Nephron progenitor cell (in vitro differentiated cells): ENCODE data around the gene MAU2.

Experiments
- DNase-seq: peaks from one replicate; pipeline ENCODE4 v3.0.0; 2021
- H3K27ac Mint-ChIP-seq: 2 replicates; pipeline ENCODE4 v1.8.0; 2021; ENCODE audit warnings: mild to moderate bottlenecking, moderate library complexity, mixed read lengths
- H3K27me3 Mint-ChIP-seq: 2 replicates; pipeline ENCODE4 v1.8.0; 2021; ENCODE audit warnings: mild to moderate bottlenecking, low read depth, mixed read lengths; ENCODE audit not compliant: poor library complexity
- H3K36me3 Mint-ChIP-seq: 2 replicates; pipeline ENCODE4 v1.8.0; 2021; ENCODE audit warnings: low read depth, mixed read lengths
- H3K4me1 Mint-ChIP-seq: 2 replicates; pipeline ENCODE4 v1.8.0; 2021; ENCODE audit warnings: mixed read lengths
- H3K4me3 Mint-ChIP-seq: 2 replicates; pipeline ENCODE4 v1.8.0; 2021; ENCODE audit warnings: mild to moderate bottlenecking, moderate library complexity, mixed read lengths
- H3K9me3 Mint-ChIP-seq: 2 replicates; pipeline ENCODE4 v1.8.0; 2021; ENCODE audit warnings: mild to moderate bottlenecking, moderate library complexity, mixed read lengths
- TF ChIP-seq, protein P1 (sequence below): fragments of 200-600 bp; sonication (generic); IDR thresholded peaks from 2 replicates; pipeline ENCODE4 v1.5.0; 2021; ENCODE audit warnings: antibody characterized with exemption

MAU2 gene

DNA sequence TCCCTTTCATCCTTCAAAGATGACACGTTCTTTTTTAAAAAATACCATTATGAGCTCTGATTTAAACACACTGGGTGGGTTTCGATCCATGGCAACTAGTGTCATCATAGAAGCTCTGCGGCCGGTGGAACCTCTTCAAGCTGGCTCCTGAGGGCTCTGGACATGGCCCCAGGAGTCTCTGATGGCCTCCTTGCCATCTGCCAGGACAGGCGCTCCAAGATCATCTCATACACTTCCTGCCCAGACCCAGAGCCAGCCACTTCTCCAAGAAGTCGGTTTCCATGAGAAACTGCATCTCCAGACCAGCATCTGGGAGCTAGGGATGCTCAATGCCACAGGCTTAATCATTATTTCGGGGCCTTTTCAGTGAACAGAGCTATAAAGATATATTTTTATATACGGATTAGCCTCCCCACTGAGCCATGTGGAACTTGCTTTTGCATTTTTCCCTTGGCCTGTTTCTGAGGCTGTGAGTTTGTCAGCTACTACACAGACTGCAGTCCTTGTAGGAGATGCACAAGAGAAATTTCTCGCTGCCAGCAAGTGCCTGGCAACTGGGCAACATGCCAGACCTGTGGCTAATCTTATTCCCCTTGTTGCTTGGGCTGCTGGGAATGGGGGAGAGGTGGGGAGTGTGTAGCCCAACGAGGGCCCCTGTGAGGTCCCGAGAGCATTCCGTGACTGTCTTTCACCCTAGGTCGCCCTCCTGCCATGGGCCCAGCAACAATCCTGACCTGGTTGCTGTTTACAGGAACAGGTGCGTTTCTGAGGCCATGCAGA lies 16.3 kb upstream of the MAU2 start:
- no peaks in the 10 kb centered on the region for H3K9me3 Mint-ChIP-seq
- H3K36me3 Mint-ChIP-seq: peaks cover 35% of the 10 kb centered on the region
- no peaks in the 10 kb centered on the region for H3K4me1 Mint-ChIP-seq
- TF ChIP-seq, protein P1, sequence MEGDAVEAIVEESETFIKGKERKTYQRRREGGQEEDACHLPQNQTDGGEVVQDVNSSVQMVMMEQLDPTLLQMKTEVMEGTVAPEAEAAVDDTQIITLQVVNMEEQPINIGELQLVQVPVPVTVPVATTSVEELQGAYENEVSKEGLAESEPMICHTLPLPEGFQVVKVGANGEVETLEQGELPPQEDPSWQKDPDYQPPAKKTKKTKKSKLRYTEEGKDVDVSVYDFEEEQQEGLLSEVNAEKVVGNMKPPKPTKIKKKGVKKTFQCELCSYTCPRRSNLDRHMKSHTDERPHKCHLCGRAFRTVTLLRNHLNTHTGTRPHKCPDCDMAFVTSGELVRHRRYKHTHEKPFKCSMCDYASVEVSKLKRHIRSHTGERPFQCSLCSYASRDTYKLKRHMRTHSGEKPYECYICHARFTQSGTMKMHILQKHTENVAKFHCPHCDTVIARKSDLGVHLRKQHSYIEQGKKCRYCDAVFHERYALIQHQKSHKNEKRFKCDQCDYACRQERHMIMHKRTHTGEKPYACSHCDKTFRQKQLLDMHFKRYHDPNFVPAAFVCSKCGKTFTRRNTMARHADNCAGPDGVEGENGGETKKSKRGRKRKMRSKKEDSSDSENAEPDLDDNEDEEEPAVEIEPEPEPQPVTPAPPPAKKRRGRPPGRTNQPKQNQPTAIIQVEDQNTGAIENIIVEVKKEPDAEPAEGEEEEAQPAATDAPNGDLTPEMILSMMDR: no peak
- H3K27me3 Mint-ChIP-seq: peaks cover 3% of the 10 kb centered on the region
- no peak for DNase-seq
- H3K4me3 Mint-ChIP-seq: no peak overlapping the region
- H3K27ac Mint-ChIP-seq: no peak overlapping the region

DNA sequence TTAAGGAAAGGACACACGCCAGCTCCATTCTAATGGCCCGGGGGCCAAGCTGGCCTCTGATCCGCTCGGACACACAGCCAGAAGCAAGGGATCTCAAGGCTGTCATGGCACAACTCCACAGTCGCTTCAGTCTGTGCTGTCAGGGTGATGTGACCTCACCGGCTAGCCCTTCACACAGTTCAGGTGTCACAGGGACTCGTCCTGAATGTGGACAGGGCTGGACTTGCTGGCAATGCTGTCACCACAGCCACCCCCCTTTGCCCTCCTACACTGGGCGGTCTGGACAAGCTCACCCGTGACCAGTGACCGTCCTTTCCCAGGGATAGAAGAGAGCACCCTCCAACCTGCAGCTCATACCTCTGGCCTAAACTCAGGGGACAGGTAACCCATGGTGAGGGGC lies 15.6 kb upstream of the MAU2 start:
- no peak overlapping the region for H3K27ac Mint-ChIP-seq
- H3K9me3 Mint-ChIP-seq: no peaks in the 10 kb centered on the region
- no peaks in the 10 kb centered on the region for H3K4me1 Mint-ChIP-seq
- TF ChIP-seq, protein P1: no peak
- DNase-seq: no peak
- H3K27me3 Mint-ChIP-seq: no peaks in the 10 kb centered on the region
- no peak overlapping the region for H3K4me3 Mint-ChIP-seq
- H3K36me3 Mint-ChIP-seq: peaks cover 40% of the 10 kb centered on the region

DNA sequence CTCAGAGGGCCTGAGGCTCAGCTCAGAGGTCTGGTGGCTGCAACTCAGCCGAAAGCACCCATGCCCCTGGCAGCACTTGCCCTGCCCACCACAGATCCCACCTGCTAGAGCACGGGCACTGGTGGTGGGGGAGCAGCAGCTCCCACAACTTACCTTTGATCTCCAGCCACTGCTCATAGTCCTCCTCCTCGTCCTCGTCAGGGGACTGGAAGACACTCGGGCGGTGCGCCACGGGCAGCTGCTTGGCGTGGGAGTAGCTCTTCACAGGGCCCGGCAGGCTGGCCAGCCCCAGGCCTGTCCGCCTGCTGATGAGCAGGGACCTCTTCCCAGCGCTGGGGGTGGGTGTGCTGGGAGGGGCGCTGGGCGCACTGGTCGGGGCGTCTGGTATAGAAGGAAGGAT lies 14.9 kb upstream of the MAU2 start:
- H3K4me1 Mint-ChIP-seq: no peaks in the 10 kb centered on the region
- TF ChIP-seq, protein P1: no peak
- no peaks in the 10 kb centered on the region for H3K9me3 Mint-ChIP-seq
- DNase-seq: no peak
- H3K27ac Mint-ChIP-seq: no peak overlapping the region
- no peak overlapping the region for H3K4me3 Mint-ChIP-seq
- no peaks in the 10 kb centered on the region for H3K27me3 Mint-ChIP-seq
- H3K36me3 Mint-ChIP-seq: peaks cover 46% of the 10 kb centered on the region

DNA sequence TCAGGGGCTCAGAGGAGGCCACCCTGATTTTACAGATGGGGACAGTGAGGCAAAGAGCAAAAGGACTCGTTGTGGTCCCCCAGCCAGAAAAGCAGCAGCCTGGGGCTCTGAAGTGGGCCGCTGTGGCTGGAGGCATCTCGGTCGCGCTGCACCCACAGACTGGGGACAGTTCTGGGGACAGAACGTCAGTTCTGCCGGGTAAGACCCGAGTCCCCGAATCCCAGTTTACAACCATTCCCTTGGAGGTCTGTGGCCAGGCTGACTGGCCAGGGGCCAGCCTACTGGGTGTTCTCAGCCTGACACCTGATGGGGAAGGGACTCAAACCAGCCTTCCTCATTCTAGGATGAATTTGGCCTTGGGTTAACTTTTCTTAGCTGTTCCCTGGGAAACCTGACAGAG lies 14.4 kb upstream of the MAU2 start:
- Mint-ChIP-seq H3K27me3 (no peaks in the 10 kb centered on the region), H3K4me1 (no peaks in the 10 kb centered on the region), H3K9me3 (no peaks in the 10 kb centered on the region), H3K36me3 (peaks cover 48% of the 10 kb centered on the region), H3K27ac (no peak overlapping the region), H3K4me3 (no peak overlapping the region)
- DNase-seq: no peak
- TF ChIP-seq, protein P1: no peak

DNA sequence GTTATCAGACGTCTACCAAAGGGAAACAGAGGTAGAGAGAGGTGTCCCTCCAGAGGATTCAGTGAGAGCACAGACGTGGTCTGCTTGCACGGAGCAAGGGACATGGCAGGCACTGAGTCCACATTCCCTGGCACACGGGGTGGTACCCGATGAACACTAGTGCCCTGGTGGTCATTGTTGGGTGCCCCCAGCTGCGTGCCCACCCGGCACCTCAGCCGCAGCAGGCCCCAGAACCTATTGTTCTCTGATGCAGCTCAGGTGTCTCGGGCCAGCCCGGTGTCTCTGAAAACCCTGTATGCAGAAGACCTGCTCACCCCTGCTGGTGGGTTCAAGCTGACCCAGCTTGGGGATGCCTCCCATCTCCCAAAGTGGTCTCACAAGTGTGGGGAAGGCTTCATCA lies 12.3 kb upstream of the MAU2 start:
- no peak overlapping the region for H3K27ac Mint-ChIP-seq
- H3K4me1 Mint-ChIP-seq: peaks cover 8% of the 10 kb centered on the region

More for the DNA sequence above, 12.3 kb upstream of the MAU2 start:
- no peak for DNase-seq
- TF ChIP-seq, protein P1: no peak
- H3K36me3 Mint-ChIP-seq: peaks cover 53% of the 10 kb centered on the region
- H3K9me3 Mint-ChIP-seq: no peaks in the 10 kb centered on the region
- no peak overlapping the region for H3K4me3 Mint-ChIP-seq
- no peaks in the 10 kb centered on the region for H3K27me3 Mint-ChIP-seq
